A549 (cell line): ENCODE measurements around the gene CHST11. TPM values are rescaled to one million over a fixed set of nuclear protein-coding genes. Genes with fewer than 3 reads are reported as not detected.

Source experiments
- ATAC-seq, 2 experiments: fragments of 200-7000 bp in 1 of 2; fragments of >200 bp in 1 of 2; cut with Nextera tagmentation in 1 of 2; cut with Tn5 transposase in 1 of 2; 3 replicates each; pipeline versions ENCODE4 v1.8.0 to v1.9.1; 2018 to 2020; ENCODE audit warnings: mild to moderate bottlenecking in 1 of 2, moderate library complexity in 1 of 2
- CTCF ChIA-PET: fragments of 300-600 bp; sonication (Branson Sonifier 250); formaldehyde crosslinking; extraction: SDS; loops from one replicate; lab custom pipeline; 2021; ENCODE audit warnings: antibody characterized with exemption, inconsistent platforms; lab: Yijun Ruan, JAX
- POLR2A ChIA-PET: fragments of 350-600 bp; formaldehyde crosslinking; extraction: SDS; loops from one replicate; lab custom pipeline; 2021; ENCODE audit warnings: antibody characterized with exemption, inconsistent platforms; lab: Yijun Ruan, JAX
- DNase-seq, 2 experiments: peaks; one replicate each; pipeline versions ENCODE4 v3.0.0 to v3.0.0-alpha.2; 2011 to 2016; ENCODE audit warnings: low read depth in 1 of 2, low spot score in 1 of 2
- FAIRE-seq: peaks from 2 replicates; lab custom pipeline; 2011; peaks lifted over from hg19 to GRCh38; lab: Jason Lieb, UNC
- H3K27ac ChIP-seq, 2 experiments: fragments of >200 bp; sonication (Bioruptor Twin); formaldehyde crosslinking; 3 replicates each; pipeline ENCODE4 v1.5.1; 2016 to 2017
- H3K4me1 ChIP-seq: fragments of >200 bp; sonication (Bioruptor Twin); formaldehyde crosslinking; 3 replicates; pipeline ENCODE4 v1.6.1; 2016
- H3K4me2 ChIP-seq: fragments of >200 bp; sonication (Bioruptor Twin); formaldehyde crosslinking; 3 replicates; pipeline ENCODE4 v1.6.1; 2016
- H3K4me3 ChIP-seq: fragments of >200 bp; sonication (Bioruptor Twin); formaldehyde crosslinking; 3 replicates; pipeline ENCODE4 v1.5.1; 2016
- H3K9me3 ChIP-seq: fragments of >200 bp; sonication (Bioruptor Twin); formaldehyde crosslinking; 3 replicates; pipeline ENCODE4 v1.6.1; 2016
- CBX8 ChIP-seq: fragments of 200-600 bp; sonication (generic); IDR thresholded peaks from 2 replicates; pipeline ENCODE4 v1.6.1; 2016
- CHD2 ChIP-seq: fragments of 150-350 bp; IDR thresholded peaks from 2 replicates; pipeline ENCODE4 v1.6.1; 2014; ENCODE audit warnings: low read length; ENCODE audit not compliant: partially characterized antibody
- CHD4 ChIP-seq: fragments of 200-600 bp; sonication (generic); IDR thresholded peaks from 2 replicates; pipeline ENCODE4 v1.6.1; 2016; ENCODE audit warnings: antibody characterized with exemption, mild to moderate bottlenecking, borderline replicate concordance
- FOXS1 ChIP-seq: fragments of 250-450 bp; sonication (Bioruptor Pico); IDR thresholded peaks from 2 replicates; pipeline ENCODE4 v1.5.0; 2020; ENCODE audit warnings: mild to moderate bottlenecking, moderate library complexity
- HEYL ChIP-seq: fragments of 250-450 bp; sonication (Bioruptor Pico); IDR thresholded peaks from 2 replicates; pipeline ENCODE4 v1.8.0; 2021; ENCODE audit warnings: mild to moderate bottlenecking, moderate library complexity
- HOXB13 ChIP-seq: fragments of 250-450 bp; sonication (Bioruptor Pico); IDR thresholded peaks from 2 replicates; pipeline ENCODE4 v1.5.0; 2020; ENCODE audit warnings: low read depth, mild to moderate bottlenecking, moderate library complexity
- HOXB5 ChIP-seq: fragments of 250-450 bp; sonication (Bioruptor Pico); IDR thresholded peaks from 2 replicates; pipeline ENCODE4 v1.5.0; 2020; ENCODE audit warnings: mild to moderate bottlenecking, moderate library complexity
- KDM1A ChIP-seq: fragments of 200-600 bp; sonication (generic); IDR thresholded peaks from 2 replicates; pipeline ENCODE4 v1.6.1; 2016; ENCODE audit warnings: low read depth, mild to moderate bottlenecking
- MAFK ChIP-seq: fragments of 450-650 bp; IDR thresholded peaks from 2 replicates; pipeline ENCODE4 v1.6.1; 2014; ENCODE audit not compliant: partially characterized antibody
- MAZ ChIP-seq: fragments of 150-350 bp; IDR thresholded peaks from 2 replicates; pipeline ENCODE4 v1.6.1; 2014; ENCODE audit warnings: antibody characterized with exemption, low read depth, low read length, borderline replicate concordance
- NPAS2 ChIP-seq: fragments of 250-450 bp; sonication (Bioruptor Pico); IDR thresholded peaks from 2 replicates; pipeline ENCODE4 v1.8.0; 2022; ENCODE audit warnings: mild to moderate bottlenecking, moderate library complexity, borderline replicate concordance
- PHF8 ChIP-seq: fragments of 200-600 bp; sonication (generic); IDR thresholded peaks from 2 replicates; pipeline ENCODE4 v1.6.1; 2016; ENCODE audit warnings: low read depth, mild to moderate bottlenecking, antibody characterized with exemption, moderate library complexity, borderline replicate concordance
- POLR2A ChIP-seq: IDR thresholded peaks from 2 replicates; pipeline ENCODE4 v1.6.1; 2012; ENCODE audit warnings: mild to moderate bottlenecking, low read length
- RARB ChIP-seq: fragments of 250-450 bp; sonication (Bioruptor Pico); IDR thresholded peaks from 2 replicates; pipeline ENCODE4 v1.8.0; 2021; ENCODE audit warnings: mild to moderate bottlenecking, moderate library complexity
- RCOR1 ChIP-seq: fragments of 150-350 bp; IDR thresholded peaks from 2 replicates; pipeline ENCODE4 v1.6.1; 2014; ENCODE audit warnings: antibody characterized with exemption, low read length, low read depth
- TFCP2L1 ChIP-seq: fragments of 250-450 bp; sonication (Bioruptor Pico); IDR thresholded peaks from 2 replicates; pipeline ENCODE4 v1.5.0; 2021; ENCODE audit warnings: mild to moderate bottlenecking
- ZNF302 ChIP-seq: fragments of 250-450 bp; sonication (Bioruptor Pico); IDR thresholded peaks from 2 replicates; pipeline ENCODE4 v1.9.0; 2021; ENCODE audit warnings: inconsistent platforms, mild to moderate bottlenecking, moderate library complexity
- ZSCAN20 ChIP-seq: fragments of 250-450 bp; sonication (Bioruptor Pico); IDR thresholded peaks from 2 replicates; pipeline ENCODE4 v1.8.0; 2022; ENCODE audit warnings: mild to moderate bottlenecking, moderate library complexity
- WGBS: methylation state at CpG from one replicate; pipeline ENCODE4 v1.1.6; 2017; ENCODE audit errors: missing lambda C conversion rate; 5-methylcytosine and 5-hydroxymethylcytosine counted together
- polyA plus RNA-seq, 4 experiments: library from polyadenylated mRNA; depleted of rRNA in 3 of 4; stranded (reverse); fragments of >200 nt; fragmentation: RNase III in 1 of 4; extraction: RNeasy Plus Mini Kit Qiagen cat#74134 plus additional on column Dnase treatment in 1 of 4; gene quantifications; 2 replicates in 3 of 4; 3 replicates in 1 of 4; pipeline ENCODE4 v1.2.3, GENCODE V29; 2011 to 2017
- TF ChIP-seq, protein P1 (sequence below): fragments of >200 bp; sonication (Bioruptor Twin); formaldehyde crosslinking; IDR thresholded peaks from 3 replicates; pipeline ENCODE4 v1.5.1; 2016
- TF ChIP-seq, protein P2 (sequence below): fragments of 150-350 bp; IDR thresholded peaks from 2 replicates; pipeline ENCODE4 v1.6.1; 2014; ENCODE audit warnings: low read depth, mild to moderate bottlenecking, low read length
- TF ChIP-seq, protein P3 (sequence below): fragments of >200 bp; sonication (Bioruptor Twin); formaldehyde crosslinking; IDR thresholded peaks from 2 replicates; pipeline ENCODE4 v1.6.1; 2016
- TF ChIP-seq, protein P4 (sequence below): IDR thresholded peaks from 2 replicates; pipeline ENCODE4 v1.6.1; 2012; ENCODE audit warnings: low read depth, borderline replicate concordance
- TF ChIP-seq, protein P5 (sequence below): IDR thresholded peaks from 2 replicates; pipeline ENCODE4 v1.6.1; 2012
- TF ChIP-seq, protein P6 (sequence below): fragments of >200 bp; sonication (Bioruptor Twin); formaldehyde crosslinking; IDR thresholded peaks from 3 replicates; pipeline ENCODE4 v1.6.1; 2016

The CHST11 gene
- polyA plus RNA-seq, 2 of the 4 experiments (the other 2 are of a cell fraction) = 19.2 to 21.8 TPM

DNA sequence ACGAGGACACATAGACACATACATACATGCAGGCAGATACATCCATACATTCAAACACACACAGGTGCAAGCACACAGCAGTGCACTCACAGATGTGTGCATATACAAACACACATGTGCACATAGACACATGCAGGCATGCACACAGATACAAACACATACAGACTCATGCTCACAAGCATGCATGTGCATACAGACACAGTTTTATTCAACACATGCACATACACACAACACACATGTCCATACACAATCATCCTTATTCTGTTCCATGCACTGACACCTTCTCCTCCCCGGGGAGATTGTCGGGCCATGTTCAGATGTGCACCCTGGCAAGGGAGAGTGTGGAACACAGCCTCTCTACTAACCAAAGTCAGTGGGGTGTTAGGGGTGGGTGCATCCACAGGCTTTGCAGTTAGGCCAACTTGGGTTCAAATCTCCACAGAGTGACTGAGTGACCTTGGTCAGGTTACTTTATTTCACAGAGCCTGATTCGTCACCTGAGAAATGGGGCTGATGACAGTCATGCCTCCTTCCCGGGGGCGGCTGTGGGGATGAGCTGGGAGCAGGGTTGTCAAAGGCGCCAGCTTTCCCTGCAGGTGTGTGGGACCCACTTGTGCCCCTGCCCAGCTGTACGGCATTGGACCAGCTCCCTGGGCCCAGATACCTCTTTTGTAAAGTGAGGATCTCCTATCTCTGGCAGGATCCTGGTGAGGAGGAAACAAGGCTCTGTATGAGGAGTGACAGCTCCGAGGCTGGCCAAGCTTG lies 251.2 kb downstream of the CHST11 start:
- DNase-seq = no peak
- H3K4me2 ChIP-seq = no peak overlapping the region
- no peak for FAIRE-seq
- no peak for ATAC-seq
- H3K27ac ChIP-seq = no peak overlapping the region
- 82% methylated on average over 8 of the region's 9 CpGs for WGBS
- CTCF ChIA-PET = no interaction called here
- H3K4me3 ChIP-seq = no peak overlapping the region
- H3K9me3 ChIP-seq = no peaks in the 10 kb centered on the region
- POLR2A ChIA-PET = no interaction called here
- TF ChIP-seq, protein P1, sequence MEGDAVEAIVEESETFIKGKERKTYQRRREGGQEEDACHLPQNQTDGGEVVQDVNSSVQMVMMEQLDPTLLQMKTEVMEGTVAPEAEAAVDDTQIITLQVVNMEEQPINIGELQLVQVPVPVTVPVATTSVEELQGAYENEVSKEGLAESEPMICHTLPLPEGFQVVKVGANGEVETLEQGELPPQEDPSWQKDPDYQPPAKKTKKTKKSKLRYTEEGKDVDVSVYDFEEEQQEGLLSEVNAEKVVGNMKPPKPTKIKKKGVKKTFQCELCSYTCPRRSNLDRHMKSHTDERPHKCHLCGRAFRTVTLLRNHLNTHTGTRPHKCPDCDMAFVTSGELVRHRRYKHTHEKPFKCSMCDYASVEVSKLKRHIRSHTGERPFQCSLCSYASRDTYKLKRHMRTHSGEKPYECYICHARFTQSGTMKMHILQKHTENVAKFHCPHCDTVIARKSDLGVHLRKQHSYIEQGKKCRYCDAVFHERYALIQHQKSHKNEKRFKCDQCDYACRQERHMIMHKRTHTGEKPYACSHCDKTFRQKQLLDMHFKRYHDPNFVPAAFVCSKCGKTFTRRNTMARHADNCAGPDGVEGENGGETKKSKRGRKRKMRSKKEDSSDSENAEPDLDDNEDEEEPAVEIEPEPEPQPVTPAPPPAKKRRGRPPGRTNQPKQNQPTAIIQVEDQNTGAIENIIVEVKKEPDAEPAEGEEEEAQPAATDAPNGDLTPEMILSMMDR = no peak
- TF ChIP-seq, protein P2, sequence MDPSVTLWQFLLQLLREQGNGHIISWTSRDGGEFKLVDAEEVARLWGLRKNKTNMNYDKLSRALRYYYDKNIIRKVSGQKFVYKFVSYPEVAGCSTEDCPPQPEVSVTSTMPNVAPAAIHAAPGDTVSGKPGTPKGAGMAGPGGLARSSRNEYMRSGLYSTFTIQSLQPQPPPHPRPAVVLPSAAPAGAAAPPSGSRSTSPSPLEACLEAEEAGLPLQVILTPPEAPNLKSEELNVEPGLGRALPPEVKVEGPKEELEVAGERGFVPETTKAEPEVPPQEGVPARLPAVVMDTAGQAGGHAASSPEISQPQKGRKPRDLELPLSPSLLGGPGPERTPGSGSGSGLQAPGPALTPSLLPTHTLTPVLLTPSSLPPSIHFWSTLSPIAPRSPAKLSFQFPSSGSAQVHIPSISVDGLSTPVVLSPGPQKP = no peak
- TF ChIP-seq FOXS1 (CRISPR knock-in tag) = no peak
- TF ChIP-seq, protein P3, sequence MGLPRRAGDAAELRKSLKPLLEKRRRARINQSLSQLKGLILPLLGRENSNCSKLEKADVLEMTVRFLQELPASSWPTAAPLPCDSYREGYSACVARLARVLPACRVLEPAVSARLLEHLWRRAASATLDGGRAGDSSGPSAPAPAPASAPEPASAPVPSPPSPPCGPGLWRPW = no peak
- no peak for TF ChIP-seq ZSCAN20
- no peak for TF ChIP-seq HOXB5 (CRISPR knock-in tag)
- TF ChIP-seq CHD2 = no peak
- no peak for TF ChIP-seq HEYL (CRISPR knock-in tag)
- TF ChIP-seq MAFK = no peak
- TF ChIP-seq POLR2A = no peak
- TF ChIP-seq, all 56 proteins: peak for 0
- peaks cover 18% of the 10 kb centered on the region for H3K4me1 ChIP-seq

DNA sequence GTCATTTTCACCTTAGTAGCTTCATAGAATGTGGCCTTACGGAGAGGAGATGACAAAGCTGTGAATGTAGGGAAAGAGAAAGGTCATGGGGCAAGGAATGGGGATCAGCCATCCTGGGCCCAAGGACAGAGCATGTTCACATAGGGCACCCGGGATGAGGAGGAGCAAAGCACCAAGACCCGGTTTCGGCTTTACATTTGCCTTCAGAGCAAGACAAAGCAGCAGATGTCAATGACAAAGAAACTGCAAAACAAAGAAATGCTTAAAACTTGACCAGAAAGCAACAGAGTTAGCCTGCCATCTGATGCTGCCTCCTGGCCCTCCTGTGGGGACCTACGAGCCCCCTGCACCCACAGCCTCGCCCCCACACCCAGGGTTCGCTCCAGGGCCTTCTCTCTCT lies 252.1 kb downstream of the CHST11 start:
- H3K27ac ChIP-seq = 0 out of 6 replicates have a peak overlapping the region, but pooled peaks of 1 of the 2 experiments have one; percentile 4
- no peak for DNase-seq
- no peaks in the 10 kb centered on the region for H3K9me3 ChIP-seq
- no peak overlapping the region for H3K4me3 ChIP-seq
- FAIRE-seq = no peak
- WGBS = 88% methylated on average over 7 of the region's 7 CpGs
- peaks cover 18% of the 10 kb centered on the region for H3K4me1 ChIP-seq
- no peak overlapping the region for H3K4me2 ChIP-seq
- no peak for ATAC-seq
- ChIA-PET POLR2A (no interaction called here), CTCF (interaction anchor here (1.2 kb wide), 1 partner anchor 11 kb away, joined by 3 read pairs; no protein-coding TSS in a partner anchor)
- TF ChIP-seq CHD2 (no peak), MAFK (no peak), RCOR1 (no peak), HOXB13 (CRISPR knock-in tag) (no peak), MAZ (no peak), KDM1A (no peak), CBX8 (no peak), RARB (CRISPR knock-in tag) (no peak), HOXB5 (CRISPR knock-in tag) (no peak), NPAS2 (CRISPR knock-in tag) (no peak), CHD4 (no peak), TFCP2L1 (CRISPR knock-in tag) (no peak), PHF8 (no peak), ZNF302 (no peak)
- TF ChIP-seq, protein P3 = no peak
- TF ChIP-seq, protein P4, sequence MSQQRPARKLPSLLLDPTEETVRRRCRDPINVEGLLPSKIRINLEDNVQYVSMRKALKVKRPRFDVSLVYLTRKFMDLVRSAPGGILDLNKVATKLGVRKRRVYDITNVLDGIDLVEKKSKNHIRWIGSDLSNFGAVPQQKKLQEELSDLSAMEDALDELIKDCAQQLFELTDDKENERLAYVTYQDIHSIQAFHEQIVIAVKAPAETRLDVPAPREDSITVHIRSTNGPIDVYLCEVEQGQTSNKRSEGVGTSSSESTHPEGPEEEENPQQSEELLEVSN = no peak
- TF ChIP-seq, protein P5, sequence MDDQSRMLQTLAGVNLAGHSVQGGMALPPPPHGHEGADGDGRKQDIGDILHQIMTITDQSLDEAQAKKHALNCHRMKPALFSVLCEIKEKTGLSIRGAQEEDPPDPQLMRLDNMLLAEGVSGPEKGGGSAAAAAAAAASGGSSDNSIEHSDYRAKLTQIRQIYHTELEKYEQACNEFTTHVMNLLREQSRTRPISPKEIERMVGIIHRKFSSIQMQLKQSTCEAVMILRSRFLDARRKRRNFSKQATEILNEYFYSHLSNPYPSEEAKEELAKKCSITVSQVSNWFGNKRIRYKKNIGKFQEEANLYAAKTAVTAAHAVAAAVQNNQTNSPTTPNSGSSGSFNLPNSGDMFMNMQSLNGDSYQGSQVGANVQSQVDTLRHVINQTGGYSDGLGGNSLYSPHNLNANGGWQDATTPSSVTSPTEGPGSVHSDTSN = no peak
- TF ChIP-seq, protein P6, sequence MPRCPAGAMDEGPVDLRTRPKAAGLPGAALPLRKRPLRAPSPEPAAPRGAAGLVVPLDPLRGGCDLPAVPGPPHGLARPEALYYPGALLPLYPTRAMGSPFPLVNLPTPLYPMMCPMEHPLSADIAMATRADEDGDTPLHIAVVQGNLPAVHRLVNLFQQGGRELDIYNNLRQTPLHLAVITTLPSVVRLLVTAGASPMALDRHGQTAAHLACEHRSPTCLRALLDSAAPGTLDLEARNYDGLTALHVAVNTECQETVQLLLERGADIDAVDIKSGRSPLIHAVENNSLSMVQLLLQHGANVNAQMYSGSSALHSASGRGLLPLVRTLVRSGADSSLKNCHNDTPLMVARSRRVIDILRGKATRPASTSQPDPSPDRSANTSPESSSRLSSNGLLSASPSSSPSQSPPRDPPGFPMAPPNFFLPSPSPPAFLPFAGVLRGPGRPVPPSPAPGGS = no peak
- TF ChIP-seq, protein P2 = no peak
